Activated naive CD4-positive, alpha-beta T cell (primary cell): ENCODE results near the gene SPAG16.
"Not testable (repeated sequence)": the region's sequence is repeated elsewhere in the genome, so short reads cannot be mapped to it uniquely, and the experiment has no call there.

Source experiments
- DNase-seq, 4 experiments: peaks; one replicate each; lab custom pipeline; 2025; lab: John Stamatoyannopoulos, UW

The SPAG16 gene

DNA sequence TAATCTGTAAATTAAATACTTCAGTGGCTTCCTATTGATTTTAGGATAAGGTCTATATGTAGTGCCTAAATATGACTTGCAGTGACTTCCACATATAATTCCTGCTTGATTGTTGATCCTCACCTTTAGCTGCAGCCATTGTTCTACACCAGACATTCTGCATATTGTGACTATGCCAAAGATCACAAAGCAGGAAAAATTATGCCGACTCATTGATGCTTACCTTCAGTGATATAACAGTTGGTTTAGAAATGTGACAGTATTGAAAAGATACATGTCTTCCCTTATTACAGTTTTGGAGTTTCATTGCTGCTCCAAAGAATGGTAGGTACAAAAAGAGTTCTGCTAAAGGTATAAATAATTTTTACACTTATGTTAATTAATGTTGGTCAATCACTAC lies 12.3 kb upstream of the SPAG16 start:
- no peak for DNase-seq

DNA sequence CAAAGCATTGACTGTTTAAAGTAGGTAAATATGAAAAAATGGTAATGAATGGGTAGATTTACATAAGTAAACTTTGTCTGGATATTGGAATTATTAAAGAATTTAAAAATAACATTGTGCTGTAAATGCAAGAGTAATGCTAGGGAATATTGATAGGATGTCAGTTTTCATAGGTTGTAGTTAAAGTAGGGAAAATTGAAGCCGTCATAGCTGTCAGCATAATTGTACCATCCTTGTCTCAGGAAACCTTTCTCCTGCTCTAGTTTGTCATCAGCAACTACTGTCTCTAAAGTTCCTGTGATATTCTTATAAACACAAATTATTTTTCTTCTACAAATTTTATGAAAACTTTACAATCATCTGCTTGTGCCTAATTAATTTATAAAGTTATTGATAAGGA lies 10.1 kb upstream of the SPAG16 start:
- no peak for DNase-seq

- no peak for DNase-seq
These were observed 9.0 kb upstream of the SPAG16 start for GRCh38 chr2:213275265-213275664.

DNA sequence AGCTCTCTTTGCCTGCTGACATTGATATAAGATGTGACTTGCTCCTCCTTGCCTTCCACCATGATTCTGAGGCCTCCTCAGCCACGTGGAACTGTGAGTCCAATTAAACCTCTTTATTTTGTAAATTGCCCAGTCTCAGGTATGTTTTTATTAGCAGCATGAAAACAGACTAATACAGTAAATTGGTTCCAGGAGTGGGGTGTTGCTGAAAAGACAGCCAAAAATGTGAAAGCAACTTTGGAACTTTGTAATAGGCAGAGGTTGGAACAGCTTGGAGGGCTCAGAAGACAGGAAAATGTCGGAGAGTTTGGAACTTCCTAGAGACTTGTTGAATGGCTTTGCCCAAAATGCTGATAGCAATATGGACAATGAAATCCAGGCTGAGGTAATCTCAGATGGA lies 7.1 kb upstream of the SPAG16 start:
- DNase-seq: not testable (repeated sequence)

- no peak for DNase-seq
These were observed 5.1 kb upstream of the SPAG16 start for GRCh38 chr2:213279116-213279620.

DNA sequence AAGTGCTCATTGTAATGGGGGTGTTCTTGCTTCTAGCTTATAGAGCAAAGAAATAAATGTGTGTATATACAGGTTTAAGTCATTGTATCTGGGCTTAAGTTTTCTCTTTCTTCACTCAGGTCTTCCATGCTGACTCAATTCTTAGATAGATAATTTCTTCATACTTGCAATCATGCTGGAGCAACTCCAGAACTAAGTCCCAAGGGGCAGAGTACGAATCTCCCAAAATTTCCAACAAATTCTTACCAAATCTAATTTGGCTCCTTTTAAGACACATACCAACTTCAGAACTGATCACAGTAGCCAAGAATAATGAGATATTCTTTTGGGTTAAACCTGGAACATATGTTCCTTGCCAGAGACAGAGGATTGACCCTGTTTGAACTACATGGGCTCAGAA lies 4.3 kb upstream of the SPAG16 start:
- DNase-seq: no peak

DNA sequence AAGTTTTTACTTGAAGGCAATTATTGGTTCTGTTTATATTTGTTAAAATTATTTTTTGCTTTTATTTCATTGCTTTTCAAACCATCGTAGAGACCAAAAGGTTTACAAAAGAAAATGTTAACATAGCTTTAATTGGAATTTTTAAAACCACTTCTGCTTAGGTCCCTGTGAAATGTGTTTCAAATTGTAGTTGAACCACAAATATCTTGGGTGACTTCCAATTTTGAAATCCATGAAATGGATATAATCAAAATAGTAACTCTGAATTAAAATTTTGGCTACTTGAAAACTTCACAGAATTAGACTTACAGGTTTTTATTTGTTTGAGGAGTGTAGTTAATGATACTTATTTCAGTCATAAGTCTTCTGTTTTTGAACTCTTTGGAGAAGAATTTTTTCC lies 3.1 kb upstream of the SPAG16 start:
- no peak for DNase-seq

- no peak for DNase-seq
These were observed 1.1 kb downstream of the SPAG16 start for GRCh38 chr2:213285404-213285803.

GRCh38 chr2:213286161-213286560 lies 1.9 kb downstream of the SPAG16 start:
- no peak for DNase-seq

DNA sequence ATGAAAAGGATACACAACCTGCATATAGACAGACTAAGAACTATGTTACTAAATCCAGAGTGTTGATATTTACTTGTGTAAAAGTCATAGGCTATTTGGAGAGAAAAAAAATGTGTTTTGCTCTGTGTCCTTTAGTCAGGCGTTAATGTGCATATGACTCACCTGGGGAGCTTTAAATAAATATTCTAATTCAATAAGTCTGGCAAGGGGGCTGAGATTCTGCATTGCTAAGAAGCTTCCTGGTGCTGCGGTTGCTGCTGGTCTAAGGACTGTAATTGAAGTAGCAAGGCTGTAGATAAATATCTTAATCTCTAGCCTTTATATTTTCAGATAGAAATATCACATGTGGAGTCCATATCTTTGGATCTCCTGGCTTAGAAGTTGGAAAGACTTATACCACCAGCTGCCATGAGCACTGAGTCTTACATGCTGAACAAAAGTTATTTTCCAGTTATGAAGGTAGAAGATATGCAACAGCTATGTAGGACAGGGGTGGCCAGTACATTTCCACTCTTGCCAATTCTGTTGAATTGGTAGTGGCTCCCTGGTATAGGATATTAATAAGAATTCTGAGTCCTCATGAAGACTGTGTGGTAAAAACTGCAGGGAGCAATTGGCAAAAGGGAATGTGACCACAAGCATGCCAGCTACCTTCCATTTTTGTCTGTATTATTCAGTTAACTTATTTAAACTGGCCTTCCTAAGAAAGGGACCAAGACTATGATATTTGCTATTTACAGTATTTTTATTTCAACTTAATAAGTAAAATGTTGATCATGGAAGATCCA lies 4.8 kb downstream of the SPAG16 start:
- no peak for DNase-seq

GRCh38 chr2:213290501-213290900 lies 6.2 kb downstream of the SPAG16 start:
- no peak for DNase-seq

DNA sequence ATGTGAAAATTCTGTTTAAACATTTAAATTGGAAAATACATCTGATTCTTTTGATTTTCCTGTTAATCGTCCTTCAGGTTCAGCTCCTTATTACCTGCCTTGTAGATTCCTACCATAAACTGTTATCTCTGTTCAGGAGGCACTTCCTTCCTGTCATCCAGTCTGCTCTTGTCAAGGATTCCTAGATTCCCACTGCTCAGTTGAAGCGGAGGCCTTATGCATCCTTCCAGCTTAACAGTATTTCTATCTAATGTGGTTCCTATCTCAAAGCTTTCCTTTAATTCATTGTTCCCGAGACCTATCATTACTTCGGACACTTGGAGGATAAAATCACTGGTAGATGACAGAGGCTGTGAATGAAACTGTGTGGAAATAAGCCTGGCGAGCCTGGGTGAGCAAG lies 12.0 kb downstream of the SPAG16 start:
- no peak for DNase-seq

DNA sequence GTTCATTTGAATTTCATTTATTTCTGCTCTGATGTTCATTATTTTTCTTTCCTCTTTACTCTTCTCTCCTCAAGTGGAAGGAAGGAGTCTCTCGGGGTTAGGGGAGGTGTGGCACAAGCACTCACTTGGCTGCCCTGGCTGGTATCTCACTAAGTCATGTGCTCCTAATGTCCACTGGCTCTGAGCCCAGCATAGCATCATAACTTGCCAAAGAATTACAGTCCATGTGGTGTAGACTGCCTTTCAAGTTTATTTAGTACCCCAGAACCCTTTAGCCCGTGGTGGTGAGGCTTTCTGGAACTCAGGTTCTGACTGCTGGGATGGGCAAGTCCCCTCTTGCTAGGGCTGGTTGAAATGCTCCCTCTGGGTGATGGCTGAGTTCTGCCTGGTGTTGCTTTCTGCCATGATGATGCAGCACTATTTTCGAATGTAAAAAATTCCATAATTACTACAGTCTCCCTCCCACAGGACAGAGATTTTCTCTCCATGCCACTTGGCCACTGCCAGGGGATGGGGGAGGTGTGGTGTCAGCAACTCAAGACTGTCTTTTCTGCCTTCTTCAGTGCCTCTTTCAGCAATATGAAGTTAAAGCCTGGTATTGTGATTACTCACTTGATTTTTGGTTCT lies 22.2 kb downstream of the SPAG16 start:
- DNase-seq: no peak

- DNase-seq: no peak
These were observed 31.1 kb downstream of the SPAG16 start for GRCh38 chr2:213315168-213315876.

- no peak for DNase-seq
These were observed 31.9 kb downstream of the SPAG16 start for GRCh38 chr2:213316001-213316735.

DNA sequence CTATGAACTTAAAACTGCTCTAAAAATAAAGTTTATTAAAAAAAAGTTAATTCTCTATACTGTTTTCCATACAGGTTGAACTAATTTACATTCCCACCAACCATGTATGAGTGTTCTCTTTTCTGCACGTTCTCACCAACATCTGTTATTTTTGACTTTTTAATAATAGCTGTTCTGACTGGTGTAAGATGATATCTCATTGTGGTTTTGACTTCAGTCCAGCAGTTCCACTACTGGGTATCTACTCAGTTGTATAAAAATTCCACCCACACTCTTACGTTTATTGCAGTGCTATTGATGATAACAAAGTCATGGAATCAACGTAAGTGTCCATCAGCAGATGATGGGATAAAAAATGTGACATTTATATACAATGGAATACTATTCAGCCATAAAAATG lies 33.7 kb downstream of the SPAG16 start:
- DNase-seq: no peak

DNA sequence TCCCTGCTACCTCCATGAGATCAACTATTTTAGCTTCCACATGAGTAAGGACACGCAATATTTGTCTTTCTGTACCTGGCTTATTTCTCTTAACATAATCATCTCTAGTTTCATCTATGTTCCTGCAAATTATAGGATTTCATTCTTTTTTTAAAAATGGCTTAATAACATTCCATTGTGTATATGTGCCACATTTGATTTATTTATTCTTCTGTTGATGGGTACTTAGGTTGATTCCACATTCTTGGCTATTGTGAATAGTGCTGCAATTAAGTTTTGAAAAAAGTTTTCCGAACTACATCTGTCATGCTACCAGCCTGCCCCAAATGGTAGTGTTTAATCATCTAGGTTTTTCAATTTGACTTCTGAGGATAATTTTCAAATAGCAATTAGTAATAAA lies 36.3 kb downstream of the SPAG16 start:
- no peak for DNase-seq

DNA sequence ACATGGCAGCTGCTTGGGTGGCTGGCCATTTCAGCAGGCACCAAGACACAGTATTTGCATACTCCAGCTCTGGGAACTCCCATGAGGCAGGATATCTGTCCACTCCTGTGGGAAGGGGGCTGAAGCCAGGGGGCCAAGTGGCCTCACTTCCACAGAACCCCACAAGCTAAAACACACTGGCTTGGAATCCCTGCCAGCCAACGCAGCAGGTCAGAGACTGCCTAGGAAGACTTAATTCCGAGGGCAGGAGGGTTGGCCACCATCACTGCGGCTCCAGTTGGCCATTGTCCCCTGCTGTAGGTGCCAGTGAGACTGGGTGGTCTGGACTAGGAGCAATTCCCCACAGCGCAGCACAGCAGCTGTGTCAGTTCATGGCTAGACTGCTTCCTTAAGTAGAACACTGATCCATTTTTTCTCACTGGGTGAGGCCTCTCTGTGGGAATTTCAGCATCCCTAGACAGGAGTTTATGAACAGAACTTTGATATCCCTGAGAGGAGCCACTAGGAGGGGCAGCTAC lies 52.0 kb downstream of the SPAG16 start:
- no peak for DNase-seq

GRCh38 chr2:213353419-213353818 lies 69.2 kb downstream of the SPAG16 start:
- no peak for DNase-seq

DNA sequence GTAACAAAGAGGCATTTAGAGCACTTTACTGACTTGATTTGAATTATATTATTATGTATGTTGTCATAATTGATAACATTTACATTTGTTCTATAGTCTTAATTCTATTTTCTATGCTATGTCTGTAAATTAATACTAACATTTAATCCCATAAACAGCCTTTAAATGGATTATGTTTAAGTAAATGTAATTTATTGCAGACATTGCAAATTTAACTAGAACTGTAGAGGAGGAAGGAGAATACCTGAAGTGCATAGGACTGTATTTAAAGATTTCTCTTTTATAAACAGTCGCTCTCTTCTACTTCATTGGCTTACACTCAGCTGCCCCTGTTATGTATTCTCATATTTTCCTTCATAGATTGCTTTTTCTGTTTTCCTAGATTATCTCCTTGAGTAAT lies 92.4 kb downstream of the SPAG16 start:
- no peak for DNase-seq

DNA sequence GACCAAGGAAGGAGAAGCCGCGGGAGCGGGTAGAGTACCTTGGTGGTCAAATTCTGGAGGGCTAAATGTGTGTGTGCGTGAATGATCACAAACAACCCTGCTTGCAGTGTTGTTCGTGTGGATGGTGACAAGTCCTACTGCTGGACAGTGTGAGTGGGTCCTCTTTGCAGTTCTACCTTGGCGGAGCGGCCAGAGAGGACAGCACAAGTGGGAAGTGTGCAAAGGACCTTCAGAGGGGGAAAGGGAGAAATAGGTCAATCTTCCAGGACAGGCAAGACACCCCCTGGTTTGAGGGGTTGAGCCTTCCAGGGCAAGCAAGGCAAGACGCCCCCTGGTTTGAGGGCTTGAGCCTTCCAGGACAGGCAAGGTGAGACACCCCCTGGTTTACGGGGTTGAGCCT lies 122.8 kb downstream of the SPAG16 start:
- not testable (repeated sequence) for DNase-seq
